Left ventricle myocardium inferior (tissue), 1 donor: ENCODE measurements around the gene CAMKMT. TPM values are rescaled to one million over a fixed set of nuclear protein-coding genes. Genes with fewer than 3 reads are reported as not detected.

Experiments
- DNase-seq: peaks from one replicate; pipeline ENCODE4 v3.0.0-alpha.2; 2020
- H3K27ac ChIP-seq: fragments of 200-600 bp; replicated peaks from 2 replicates; pipeline ENCODE4 v1.8.0; 2021
- H3K27me3 ChIP-seq: fragments of 200-600 bp; 2 replicates; pipeline ENCODE4 v1.8.0; 2021; ENCODE audit warnings: low read depth
- H3K36me3 ChIP-seq: fragments of 200-600 bp; 2 replicates; pipeline ENCODE4 v1.8.0; 2021
- H3K4me1 ChIP-seq: fragments of 200-600 bp; 2 replicates; pipeline ENCODE4 v1.8.0; 2021
- H3K4me3 ChIP-seq: fragments of 200-600 bp; 2 replicates; pipeline ENCODE4 v1.8.0; 2021; ENCODE audit warnings: mild to moderate bottlenecking, moderate library complexity
- H3K9me3 ChIP-seq: fragments of 200-600 bp; replicated peaks from 2 replicates; pipeline ENCODE4 v1.8.0; 2021
- CTCF ChIP-seq: fragments of 200-600 bp; IDR thresholded peaks from 2 replicates; pipeline ENCODE4 v1.8.0; 2021; ENCODE audit warnings: antibody characterized with exemption, mild to moderate bottlenecking, borderline replicate concordance
- intact Hi-C: fragments of 100-400 bp; cut with micrococcal nuclease; formaldehyde crosslinking; loops from one replicate; pipeline ENCODE4 v1.11.0; 2022
- total RNA-seq: library from RNA; stranded (reverse); fragmentation: NEBNext Ultra II Directional; extraction: Animal tissue kit (Norgen Biotek cat#: 25700); gene quantifications from one replicate; pipeline ENCODE4 v1.2.1, GENCODE V29; 2021
- donor health status: DM: no; HTN: yes; CAD: no; lungs with severe emphysema.

The CAMKMT gene
- total RNA-seq, 1 donor from 2014 or later, result 4.8 TPM

GRCh38 chr2:44656460-44656859 is 294.7 kb downstream of the CAMKMT start:
- H3K36me3 ChIP-seq, result no peaks in the 10 kb centered on the region
- TF ChIP-seq CTCF, result no peak
- no peaks in the 10 kb centered on the region for H3K27me3 ChIP-seq
- H3K4me3 ChIP-seq, result no peak overlapping the region
- no peaks in the 10 kb centered on the region for H3K9me3 ChIP-seq
- no peaks in the 10 kb centered on the region for H3K4me1 ChIP-seq
- intact Hi-C loops, result no loop called here
- H3K27ac ChIP-seq, result no peak overlapping the region
- DNase-seq, result no peak

GRCh38 chr2:44663471-44664073 is 301.8 kb downstream of the CAMKMT start:
- Histone ChIP-seq H3K4me1 (no peaks in the 10 kb centered on the region), H3K9me3 (no peaks in the 10 kb centered on the region), H3K27ac (no peak overlapping the region), H3K36me3 (no peaks in the 10 kb centered on the region), H3K27me3 (no peaks in the 10 kb centered on the region), H3K4me3 (no peak overlapping the region)
- no peak for DNase-seq
- intact Hi-C loops, result no loop called here
- no peak for TF ChIP-seq CTCF

- Histone ChIP-seq H3K27ac (no peak overlapping the region), H3K4me3 (no peak overlapping the region), H3K9me3 (no peaks in the 10 kb centered on the region), H3K36me3 (no peaks in the 10 kb centered on the region), H3K27me3 (no peaks in the 10 kb centered on the region), H3K4me1 (no peaks in the 10 kb centered on the region)
- DNase-seq, result no peak
- intact Hi-C loops, result no loop called here
- peak; percentile 24 for TF ChIP-seq CTCF
Observed at GRCh38 chr2:44668336-44668735, 306.6 kb downstream of the CAMKMT start.

GRCh38 chr2:44671276-44671675 is 309.5 kb downstream of the CAMKMT start:
- H3K4me1 ChIP-seq, result no peaks in the 10 kb centered on the region
- H3K27me3 ChIP-seq, result no peaks in the 10 kb centered on the region
- H3K36me3 ChIP-seq, result no peaks in the 10 kb centered on the region
- no peak overlapping the region for H3K27ac ChIP-seq
- DNase-seq, result no peak
- H3K9me3 ChIP-seq, result no peaks in the 10 kb centered on the region
- no peak overlapping the region for H3K4me3 ChIP-seq
- no peak for TF ChIP-seq CTCF
- intact Hi-C loops, result no loop called here

- Histone ChIP-seq H3K9me3 (no peaks in the 10 kb centered on the region), H3K4me3 (no peak overlapping the region), H3K27ac (no peak overlapping the region), H3K36me3 (no peaks in the 10 kb centered on the region), H3K4me1 (no peaks in the 10 kb centered on the region), H3K27me3 (no peaks in the 10 kb centered on the region)
- intact Hi-C loops, result no loop called here
- TF ChIP-seq CTCF, result no peak
- DNase-seq, result no peak
Observed at GRCh38 chr2:44671916-44672315, 310.2 kb downstream of the CAMKMT start.
